ENCODE results near the gene SPTLC1.

The SPTLC1 gene

GRCh38 chr9:92066168-92066567 lies 49.0 kb downstream of the SPTLC1 start:
- Mint-ChIP-seq H3K4me1 (ENCODE audit: low read depth) (peaks cover 3% of the 10 kb centered on the region), H3K9me3 (ENCODE audit: low read depth) (peaks cover 22% of the 10 kb centered on the region), H3K4me3 (no peak overlapping the region), H3K27ac (no peak overlapping the region), H3K27me3 (no peaks in the 10 kb centered on the region), H3K36me3 (peaks cover 50% of the 10 kb centered on the region)

GRCh38 chr9:92064711-92065110 lies 50.5 kb downstream of the SPTLC1 start:
- Mint-ChIP-seq H3K36me3 (peaks cover 59% of the 10 kb centered on the region), H3K4me1 (ENCODE audit: low read depth) (peaks cover 3% of the 10 kb centered on the region), H3K27me3 (no peaks in the 10 kb centered on the region), H3K9me3 (ENCODE audit: low read depth) (peaks cover 25% of the 10 kb centered on the region), H3K27ac (no peak overlapping the region), H3K4me3 (no peak overlapping the region)

GRCh38 chr9:92061184-92061583 lies 54.0 kb downstream of the SPTLC1 start:
- H3K27me3 Mint-ChIP-seq, result no peaks in the 10 kb centered on the region
- peaks cover 60% of the 10 kb centered on the region for H3K36me3 Mint-ChIP-seq
- H3K9me3 Mint-ChIP-seq (ENCODE audit: low read depth), result peaks cover 25% of the 10 kb centered on the region
- H3K4me3 Mint-ChIP-seq, result no peak overlapping the region
- H3K27ac Mint-ChIP-seq, result no peak overlapping the region
- H3K4me1 Mint-ChIP-seq (ENCODE audit: low read depth), result peaks cover 11% of the 10 kb centered on the region

GRCh38 chr9:92059661-92060060 lies 55.6 kb downstream of the SPTLC1 start:
- no peak overlapping the region for H3K4me3 Mint-ChIP-seq
- peaks cover 53% of the 10 kb centered on the region for H3K36me3 Mint-ChIP-seq
- H3K4me1 Mint-ChIP-seq (ENCODE audit: low read depth), result peaks cover 8% of the 10 kb centered on the region
- no peak overlapping the region for H3K27ac Mint-ChIP-seq
- no peaks in the 10 kb centered on the region for H3K27me3 Mint-ChIP-seq
- H3K9me3 Mint-ChIP-seq (ENCODE audit: low read depth), result peaks cover 25% of the 10 kb centered on the region

GRCh38 chr9:92058723-92059444 lies 56.3 kb downstream of the SPTLC1 start:
- no peaks in the 10 kb centered on the region for H3K27me3 Mint-ChIP-seq
- H3K27ac Mint-ChIP-seq, result no peak overlapping the region
- peaks cover 50% of the 10 kb centered on the region for H3K36me3 Mint-ChIP-seq
- H3K9me3 Mint-ChIP-seq (ENCODE audit: low read depth), result peaks cover 25% of the 10 kb centered on the region
- H3K4me1 Mint-ChIP-seq (ENCODE audit: low read depth), result peaks cover 8% of the 10 kb centered on the region
- H3K4me3 Mint-ChIP-seq, result no peak overlapping the region

GRCh38 chr9:92058026-92058425 lies 57.2 kb downstream of the SPTLC1 start:
- Mint-ChIP-seq H3K36me3 (peaks cover 52% of the 10 kb centered on the region), H3K27ac (no peak overlapping the region), H3K4me1 (ENCODE audit: low read depth) (peaks cover 8% of the 10 kb centered on the region), H3K4me3 (no peak overlapping the region), H3K9me3 (ENCODE audit: low read depth) (peaks cover 18% of the 10 kb centered on the region), H3K27me3 (no peaks in the 10 kb centered on the region)

GRCh38 chr9:92057226-92057625 lies 58.0 kb downstream of the SPTLC1 start:
- Mint-ChIP-seq H3K27me3 (no peaks in the 10 kb centered on the region), H3K36me3 (peaks cover 45% of the 10 kb centered on the region), H3K4me3 (no peak overlapping the region), H3K4me1 (ENCODE audit: low read depth) (peaks cover 8% of the 10 kb centered on the region), H3K27ac (no peak overlapping the region), H3K9me3 (ENCODE audit: low read depth) (peaks cover 10% of the 10 kb centered on the region)

- Mint-ChIP-seq H3K4me1 (ENCODE audit: low read depth) (peaks cover 9% of the 10 kb centered on the region), H3K4me3 (no peak overlapping the region), H3K27ac (no peak overlapping the region), H3K36me3 (peaks cover 40% of the 10 kb centered on the region), H3K9me3 (ENCODE audit: low read depth) (no peaks in the 10 kb centered on the region), H3K27me3 (no peaks in the 10 kb centered on the region)
Observed at GRCh38 chr9:92055624-92056023, 59.6 kb downstream of the SPTLC1 start.

GRCh38 chr9:92048924-92049625 lies 66.1 kb downstream of the SPTLC1 start:
- H3K27ac Mint-ChIP-seq, result no peak overlapping the region
- H3K36me3 Mint-ChIP-seq, result peaks cover 52% of the 10 kb centered on the region
- no peak overlapping the region for H3K4me3 Mint-ChIP-seq
- no peaks in the 10 kb centered on the region for H3K9me3 Mint-ChIP-seq (ENCODE audit: low read depth)
- no peaks in the 10 kb centered on the region for H3K27me3 Mint-ChIP-seq
- H3K4me1 Mint-ChIP-seq (ENCODE audit: low read depth), result peaks cover 1% of the 10 kb centered on the region

GRCh38 chr9:92047500-92047899 lies 67.7 kb downstream of the SPTLC1 start:
- Mint-ChIP-seq H3K36me3 (peaks cover 60% of the 10 kb centered on the region), H3K9me3 (ENCODE audit: low read depth) (peaks cover 9% of the 10 kb centered on the region), H3K4me1 (ENCODE audit: low read depth) (peaks cover 1% of the 10 kb centered on the region), H3K27me3 (no peaks in the 10 kb centered on the region), H3K4me3 (no peak overlapping the region), H3K27ac (no peak overlapping the region)

GRCh38 chr9:92046676-92047075 lies 68.5 kb downstream of the SPTLC1 start:
- H3K27ac Mint-ChIP-seq, result no peak overlapping the region
- peaks cover 17% of the 10 kb centered on the region for H3K9me3 Mint-ChIP-seq (ENCODE audit: low read depth)
- no peaks in the 10 kb centered on the region for H3K4me1 Mint-ChIP-seq (ENCODE audit: low read depth)
- no peaks in the 10 kb centered on the region for H3K27me3 Mint-ChIP-seq
- H3K4me3 Mint-ChIP-seq, result no peak overlapping the region
- peaks cover 63% of the 10 kb centered on the region for H3K36me3 Mint-ChIP-seq

GRCh38 chr9:92044936-92045335 lies 70.3 kb downstream of the SPTLC1 start:
- Mint-ChIP-seq H3K27me3 (no peaks in the 10 kb centered on the region), H3K4me3 (no peak overlapping the region), H3K4me1 (ENCODE audit: low read depth) (no peaks in the 10 kb centered on the region), H3K9me3 (ENCODE audit: low read depth) (peaks cover 17% of the 10 kb centered on the region), H3K27ac (no peak overlapping the region), H3K36me3 (peaks cover 61% of the 10 kb centered on the region)

GRCh38 chr9:92043002-92043401 lies 72.2 kb downstream of the SPTLC1 start:
- Mint-ChIP-seq H3K27me3 (no peaks in the 10 kb centered on the region), H3K9me3 (ENCODE audit: low read depth) (peaks cover 17% of the 10 kb centered on the region), H3K4me3 (no peak overlapping the region), H3K36me3 (peaks cover 58% of the 10 kb centered on the region), H3K27ac (no peak overlapping the region), H3K4me1 (ENCODE audit: low read depth) (no peaks in the 10 kb centered on the region)

- Mint-ChIP-seq H3K27ac (no peak overlapping the region), H3K36me3 (peaks cover 62% of the 10 kb centered on the region), H3K27me3 (no peaks in the 10 kb centered on the region), H3K9me3 (ENCODE audit: low read depth) (peaks cover 17% of the 10 kb centered on the region), H3K4me3 (no peak overlapping the region), H3K4me1 (ENCODE audit: low read depth) (no peaks in the 10 kb centered on the region)
Observed at GRCh38 chr9:92042260-92042659, 73.0 kb downstream of the SPTLC1 start.

GRCh38 chr9:92036756-92037155 lies 78.5 kb downstream of the SPTLC1 start:
- Mint-ChIP-seq H3K27ac (no peak overlapping the region), H3K4me3 (no peak overlapping the region), H3K36me3 (peaks cover 25% of the 10 kb centered on the region)

GRCh38 chr9:92036411-92036746 lies 78.8 kb downstream of the SPTLC1 start:
- H3K4me3 Mint-ChIP-seq, result no peak overlapping the region
- peaks cover 23% of the 10 kb centered on the region for H3K36me3 Mint-ChIP-seq
- H3K9me3 Mint-ChIP-seq (ENCODE audit: low read depth), result no peaks in the 10 kb centered on the region
- no peak overlapping the region for H3K27ac Mint-ChIP-seq
- no peaks in the 10 kb centered on the region for H3K4me1 Mint-ChIP-seq (ENCODE audit: low read depth)
- H3K27me3 Mint-ChIP-seq, result no peaks in the 10 kb centered on the region

More at GRCh38 chr9:92036756-92037155, 78.5 kb downstream of the SPTLC1 start:
- no peaks in the 10 kb centered on the region for H3K4me1 Mint-ChIP-seq (ENCODE audit: low read depth)
- H3K9me3 Mint-ChIP-seq (ENCODE audit: low read depth), result peaks cover under 1% of the 10 kb centered on the region
- H3K27me3 Mint-ChIP-seq, result no peaks in the 10 kb centered on the region
